SK-N-SH treated with all-trans-retinoic acid at 6 μM for 48 hours (cell line): Measurements from ENCODE around the gene WNK3.

Experiments used
- BACH2 ChIP-seq: fragments of 250-450 bp; sonication (Bioruptor Pico); IDR thresholded peaks from 2 replicates; pipeline ENCODE4 v1.9.0; 2021; ENCODE audit warnings: mild to moderate bottlenecking, borderline replicate concordance
- OSR1 ChIP-seq: fragments of 250-450 bp; sonication (Bioruptor Pico); IDR thresholded peaks from 2 replicates; pipeline ENCODE4 v1.8.0; 2022; ENCODE audit warnings: moderate library complexity, mild to moderate bottlenecking, inconsistent platforms
- PPARA ChIP-seq: fragments of 250-450 bp; sonication (Bioruptor Pico); IDR thresholded peaks from 2 replicates; pipeline ENCODE4 v1.5.0; 2020; ENCODE audit warnings: mild to moderate bottlenecking, borderline replicate concordance
- TSHZ2 ChIP-seq: fragments of 250-450 bp; sonication (Bioruptor Pico); IDR thresholded peaks from 2 replicates; pipeline ENCODE4 v1.5.0; 2020; ENCODE audit warnings: mild to moderate bottlenecking, moderate library complexity
- ZFP3 ChIP-seq: fragments of 250-450 bp; sonication (Bioruptor Pico); IDR thresholded peaks from 2 replicates; pipeline ENCODE4 v1.5.0; 2020; ENCODE audit warnings: mild to moderate bottlenecking, moderate library complexity

GRCh38 chrX:54292755-54293154, 65.1 kb downstream of the WNK3 start:
- TF ChIP-seq OSR1 (CRISPR knock-in tag) (no peak), TSHZ2 (CRISPR knock-in tag) (no peak), PPARA (no peak), BACH2 (CRISPR knock-in tag) (no peak), ZFP3 (CRISPR knock-in tag) (no peak)
